IMR-90 (cell line): ENCODE measurements around the gene UGGT2. TPM values are rescaled to one million over a fixed set of nuclear protein-coding genes. Genes with fewer than 3 reads are reported as not detected.

Source experiments
- ATAC-seq: fragments of 200-7000 bp; cut with Tn5 transposase; 2 replicates; pipeline ENCODE4 v1.9.1; 2020; ENCODE audit warnings: low read depth, mild to moderate bottlenecking, moderate library complexity
- BruUV-seq: library from RNA; stranded (reverse); fragments of 400-500 nt; replicated peaks from 2 replicates; lab custom pipeline; 2021; lab: Mats Ljungman, UMichigan
- CTCF ChIA-PET: fragments of 300-600 bp; formaldehyde crosslinking; extraction: SDS; loops from one replicate; lab custom pipeline; 2021; ENCODE audit warnings: antibody characterized with exemption; lab: Yijun Ruan, JAX
- POLR2A ChIA-PET: fragments of 300-600 bp; sonication (Branson Sonifier 250); formaldehyde crosslinking; loops from one replicate; lab custom pipeline; 2022; ENCODE audit warnings: antibody characterized with exemption; ENCODE audit not compliant: unreplicated experiment; lab: Charles Lee
- DNase-seq: peaks from one replicate; pipeline ENCODE4 v3.0.0; 2013
- H2AFZ ChIP-seq: replicated peaks from 2 replicates; pipeline ENCODE3; 2013; ENCODE audit warnings: low read length, mild to moderate bottlenecking; ENCODE audit not compliant: poor library complexity
- H2AK5ac ChIP-seq: 2 replicates; pipeline ENCODE4 v1.6.1; 2013; ENCODE audit warnings: low read depth, low read length, inconsistent platforms
- H2AK9ac ChIP-seq: replicated peaks from 2 replicates; pipeline ENCODE3; 2013; ENCODE audit warnings: mild to moderate bottlenecking, low read depth, low read length, moderate library complexity; ENCODE audit not compliant: poor library complexity
- H2BK120ac ChIP-seq: 2 replicates; pipeline ENCODE4 v1.6.1; 2013; ENCODE audit warnings: low read depth, low read length, inconsistent platforms
- H2BK15ac ChIP-seq: 3 replicates; pipeline ENCODE4 v1.6.1; 2013; ENCODE audit warnings: low read depth, low read length, inconsistent platforms
- H2BK20ac ChIP-seq: 2 replicates; pipeline ENCODE4 v1.6.1; 2013; ENCODE audit warnings: low read depth, mild to moderate bottlenecking, inconsistent platforms, low read length, moderate library complexity
- H2BK5ac ChIP-seq: 2 replicates; pipeline ENCODE4 v1.6.1; 2013; ENCODE audit warnings: mild to moderate bottlenecking, low read depth, low read length, inconsistent platforms; ENCODE audit not compliant: poor library complexity, severe bottlenecking
- H3K14ac ChIP-seq: replicated peaks from 2 replicates; pipeline ENCODE4 v1.6.1; 2013; ENCODE audit warnings: low read depth, low read length, inconsistent platforms
- H3K18ac ChIP-seq: 2 replicates; pipeline ENCODE4 v1.6.1; 2013; ENCODE audit warnings: low read depth, low read length, control low read depth
- H3K23ac ChIP-seq: 2 replicates; pipeline ENCODE4 v1.6.1; 2013; ENCODE audit warnings: low read depth, low read length, inconsistent platforms
- H3K27ac ChIP-seq: 2 replicates; pipeline ENCODE4 v1.5.1; 2013; ENCODE audit warnings: mild to moderate bottlenecking, control low read depth, low read length; ENCODE audit not compliant: insufficient read depth
- H3K27me3 ChIP-seq: 2 replicates; pipeline ENCODE4 v1.6.1; 2013; ENCODE audit warnings: low read length; ENCODE audit not compliant: control insufficient read depth, insufficient read depth
- H3K36me3 ChIP-seq: 2 replicates; pipeline ENCODE4 v1.6.1; 2013; ENCODE audit warnings: low read length, mixed read lengths; ENCODE audit not compliant: control insufficient read depth, insufficient read depth
- H3K4ac ChIP-seq: 2 replicates; pipeline ENCODE4 v1.6.1; 2013; ENCODE audit warnings: low read depth, low read length, inconsistent platforms
- H3K4me1 ChIP-seq: 2 replicates; pipeline ENCODE4 v1.6.1; 2013; ENCODE audit warnings: low read length, mixed read lengths; ENCODE audit not compliant: control insufficient read depth, insufficient read depth
- H3K4me2 ChIP-seq: 2 replicates; pipeline ENCODE4 v1.6.1; 2013; ENCODE audit warnings: low read depth, mild to moderate bottlenecking, control low read depth, low read length, moderate library complexity
- H3K4me3 ChIP-seq: 2 replicates; pipeline ENCODE4 v1.5.1; 2013; ENCODE audit warnings: low read depth, mild to moderate bottlenecking, control low read depth, low read length, moderate library complexity; ENCODE audit not compliant: insufficient read depth
- H3K56ac ChIP-seq: 2 replicates; pipeline ENCODE4 v1.6.1; 2013; ENCODE audit warnings: low read length, inconsistent platforms; ENCODE audit not compliant: insufficient read depth; ENCODE audit errors: extremely low read depth
- H3K79me1 ChIP-seq, 2 experiments: 2 replicates each; pipeline ENCODE4 v1.6.1; 2013; ENCODE audit warnings: low read length in 2 of 2, inconsistent platforms in 1 of 2, low read depth in 1 of 2
- H3K9ac ChIP-seq: 2 replicates; pipeline ENCODE4 v1.6.1; 2013; ENCODE audit warnings: low read depth, low read length, control low read depth
- H3K9me1 ChIP-seq: 2 replicates; pipeline ENCODE4 v1.6.1; 2013; ENCODE audit warnings: low read length, inconsistent platforms; ENCODE audit not compliant: insufficient read depth
- H3K9me3 ChIP-seq: 2 replicates; pipeline ENCODE4 v1.6.1; 2013; ENCODE audit warnings: low read length; ENCODE audit not compliant: control insufficient read depth, insufficient read depth
- H4K20me1 ChIP-seq: 2 replicates; pipeline ENCODE4 v1.6.1; 2013; ENCODE audit warnings: low read length, inconsistent platforms; ENCODE audit not compliant: insufficient read depth
- H4K5ac ChIP-seq: 2 replicates; pipeline ENCODE4 v1.6.1; 2013; ENCODE audit warnings: mild to moderate bottlenecking, low read depth, low read length, control low read depth
- H4K8ac ChIP-seq, 2 experiments: 2 replicates each; pipeline ENCODE4 v1.6.1; 2013; ENCODE audit warnings: low read depth in 2 of 2, low read length in 2 of 2, control low read depth in 1 of 2, inconsistent platforms in 1 of 2
- H4K91ac ChIP-seq: 2 replicates; pipeline ENCODE4 v1.6.1; 2013; ENCODE audit warnings: low read depth, low read length, inconsistent platforms; ENCODE audit not compliant: insufficient read depth
- BHLHE40 ChIP-seq: fragments of 150-350 bp; IDR thresholded peaks from 2 replicates; pipeline ENCODE4 v1.6.1; 2016; ENCODE audit warnings: mild to moderate bottlenecking, low read depth, low read length
- CEBPB ChIP-seq: IDR thresholded peaks from 2 replicates; pipeline ENCODE4 v1.6.1; 2012; ENCODE audit warnings: low read depth, low read length, improper control_type of control experiment
- CHD1 ChIP-seq: IDR thresholded peaks from 2 replicates; pipeline ENCODE4 v1.6.1; 2012; ENCODE audit warnings: low read depth, low read length, improper control_type of control experiment
- FOS ChIP-seq: fragments of 150-350 bp; IDR thresholded peaks from 2 replicates; pipeline ENCODE4 v1.6.1; 2016; ENCODE audit warnings: low read depth, low read length
- MAFK ChIP-seq: IDR thresholded peaks from 2 replicates; pipeline ENCODE4 v1.6.1; 2012; ENCODE audit warnings: low read depth, low read length, improper control_type of control experiment
- MAZ ChIP-seq: IDR thresholded peaks from 2 replicates; pipeline ENCODE4 v1.6.1; 2012; ENCODE audit warnings: low read depth, mild to moderate bottlenecking, low read length, improper control_type of control experiment, moderate library complexity, borderline replicate concordance
- MXI1 ChIP-seq: IDR thresholded peaks from 2 replicates; pipeline ENCODE4 v1.6.1; 2012; ENCODE audit warnings: low read depth, mild to moderate bottlenecking, low read length, moderate library complexity, borderline replicate concordance
- NFE2L2 ChIP-seq: fragments of 150-350 bp; IDR thresholded peaks from 2 replicates; pipeline ENCODE4 v1.6.1; 2016; ENCODE audit warnings: low read depth, mild to moderate bottlenecking, low read length
- POLR2A ChIP-seq: IDR thresholded peaks from 2 replicates; pipeline ENCODE4 v1.6.1; 2012; ENCODE audit warnings: mild to moderate bottlenecking, low read depth, low read length
- RAD21 ChIP-seq: IDR thresholded peaks from 2 replicates; pipeline ENCODE4 v1.6.1; 2012; ENCODE audit warnings: low read length, improper control_type of control experiment
- RCOR1 ChIP-seq: IDR thresholded peaks from 2 replicates; pipeline ENCODE4 v1.6.1; 2012; ENCODE audit warnings: mild to moderate bottlenecking, low read length, improper control_type of control experiment; ENCODE audit not compliant: insufficient replicate concordance
- RFX5 ChIP-seq: IDR thresholded peaks from 2 replicates; pipeline ENCODE4 v1.8.0; 2012; ENCODE audit warnings: low read depth, mild to moderate bottlenecking, low read length, moderate library complexity
- SMC3 ChIP-seq: fragments of 150-350 bp; IDR thresholded peaks from 2 replicates; pipeline ENCODE4 v1.6.1; 2016; ENCODE audit warnings: low read depth, mild to moderate bottlenecking, antibody characterized with exemption, low read length, moderate library complexity
- WGBS, 2 experiments: methylation state at CpG; one replicate each; pipeline versions ENCODE4 v1.1.5 to v1.1.7; 2013; ENCODE audit warnings: missing lambda C conversion rate in 2 of 2; ENCODE audit not compliant: insufficient read length in 1 of 2; ENCODE audit errors: extremely low coverage in 2 of 2; 5-methylcytosine and 5-hydroxymethylcytosine counted together
- dilution Hi-C: fragments of 300-500 bp; cut with HindIII; formaldehyde crosslinking; loops from one replicate; pipeline ENCODE4 v1.14.3; 2018; ENCODE audit warnings: low sequenced_read_pairs; ENCODE audit not compliant: unreplicated experiment
- in situ Hi-C: fragments of 300-500 bp; cut with MboI; formaldehyde crosslinking; loops from 3 replicates; pipeline ENCODE4 v1.14.3; 2019; ENCODE audit warnings: low sequenced_read_pairs, inconsistent platforms, mixed read lengths
- intact Hi-C: fragments of 100-400 bp; cut with micrococcal nuclease; formaldehyde crosslinking; loops from 2 replicates; pipeline ENCODE4 v1.10.0; 2022
- polyA plus RNA-seq, 3 experiments: library from polyadenylated mRNA; depleted of rRNA; stranded (reverse); fragments of >200 nt; gene quantifications; 2 replicates each; pipeline ENCODE4 v1.2.3, GENCODE V29; 2012; ENCODE audit warnings: low replicate concordance in 1 of 3
- total RNA-seq: library from RNA; depleted of rRNA; stranded (reverse); fragments of >200 nt; gene quantifications from 2 replicates; pipeline ENCODE4 v1.2.3, GENCODE V29; 2012
- TF ChIP-seq, protein P1 (sequence below): fragments of 150-350 bp; IDR thresholded peaks from 2 replicates; pipeline ENCODE4 v1.6.1; 2016; ENCODE audit warnings: low read depth, mild to moderate bottlenecking, low read length, moderate library complexity, borderline replicate concordance
- TF ChIP-seq, protein P2 (sequence below): conservative IDR thresholded peaks from 2 replicates; pipeline ENCODE4 v1.5.1; 2012; ENCODE audit warnings: mild to moderate bottlenecking, low read depth, low read length, improper control_type of control experiment
- TF ChIP-seq, protein P3 (sequence below): fragments of 150-350 bp; IDR thresholded peaks from 2 replicates; pipeline ENCODE4 v1.6.1; 2017; ENCODE audit warnings: mild to moderate bottlenecking, antibody characterized with exemption, low read length, low read depth

The UGGT2 gene
- total and polyA plus RNA-seq, 2 of the 4 experiments (the other 2 are of a cell fraction): 21.4 to 40.1 TPM

DNA sequence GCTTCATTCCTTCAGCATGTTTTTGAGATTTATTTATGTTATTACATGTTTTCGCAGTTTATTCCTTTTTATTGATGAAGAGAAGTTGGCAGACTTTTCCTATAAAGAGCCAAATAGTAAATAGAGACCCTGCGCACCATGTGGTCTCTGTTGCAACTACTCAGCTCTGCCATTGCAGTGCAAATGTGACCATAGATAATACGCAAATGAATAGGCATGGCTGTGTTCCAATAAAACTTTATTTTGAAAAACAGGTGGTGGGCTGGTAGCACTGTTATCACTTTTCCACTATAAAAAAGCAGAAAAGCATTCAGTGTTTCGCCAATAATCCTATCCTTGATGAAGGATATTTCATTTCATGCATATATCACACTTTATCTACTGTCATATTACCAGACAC, 281.3 kb downstream of the UGGT2 start:
- Histone ChIP-seq H2BK20ac (no peak overlapping the region), H3K9me1 (no peaks in the 10 kb centered on the region), H3K18ac (no peak overlapping the region), H4K5ac (no peak overlapping the region), H2BK5ac (no peak overlapping the region), H3K4ac (no peak overlapping the region), H3K9ac (no peak overlapping the region), H2BK120ac (no peak overlapping the region), H2BK15ac (no peak overlapping the region), H3K23ac (no peak overlapping the region), H3K56ac (no peak overlapping the region), H4K91ac (no peak overlapping the region), H3K4me2 (no peak overlapping the region), H3K36me3 (peaks cover 4% of the 10 kb centered on the region; the same call in 1 of the 2 replicates), H3K79me1 (peaks cover under 1 to 3% of the 10 kb centered on the region in 2 experiments; a peak in 1 of 4 replicates), H3K4me3 (no peak overlapping the region), H3K27ac (no peak overlapping the region), H2AFZ (no peak overlapping the region), H3K4me1 (peaks cover 1% of the 10 kb centered on the region; the same call in 1 of the 2 replicates), H4K20me1 (no peaks in the 10 kb centered on the region; the same call in 1 of the 2 replicates), H4K8ac (no peak overlapping the region), H2AK5ac (no peak overlapping the region), H3K9me3 (no peaks in the 10 kb centered on the region), H3K27me3 (no peaks in the 10 kb centered on the region), H2AK9ac (no peak overlapping the region), H3K14ac (no peak overlapping the region)
- TF ChIP-seq, protein P1, sequence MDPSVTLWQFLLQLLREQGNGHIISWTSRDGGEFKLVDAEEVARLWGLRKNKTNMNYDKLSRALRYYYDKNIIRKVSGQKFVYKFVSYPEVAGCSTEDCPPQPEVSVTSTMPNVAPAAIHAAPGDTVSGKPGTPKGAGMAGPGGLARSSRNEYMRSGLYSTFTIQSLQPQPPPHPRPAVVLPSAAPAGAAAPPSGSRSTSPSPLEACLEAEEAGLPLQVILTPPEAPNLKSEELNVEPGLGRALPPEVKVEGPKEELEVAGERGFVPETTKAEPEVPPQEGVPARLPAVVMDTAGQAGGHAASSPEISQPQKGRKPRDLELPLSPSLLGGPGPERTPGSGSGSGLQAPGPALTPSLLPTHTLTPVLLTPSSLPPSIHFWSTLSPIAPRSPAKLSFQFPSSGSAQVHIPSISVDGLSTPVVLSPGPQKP: no peak
- no peak for TF ChIP-seq FOS
- no peak for TF ChIP-seq SMC3
- TF ChIP-seq MXI1: no peak
- TF ChIP-seq POLR2A: no peak
- no peak for TF ChIP-seq BHLHE40
- TF ChIP-seq RAD21: no peak
- TF ChIP-seq, protein P2, sequence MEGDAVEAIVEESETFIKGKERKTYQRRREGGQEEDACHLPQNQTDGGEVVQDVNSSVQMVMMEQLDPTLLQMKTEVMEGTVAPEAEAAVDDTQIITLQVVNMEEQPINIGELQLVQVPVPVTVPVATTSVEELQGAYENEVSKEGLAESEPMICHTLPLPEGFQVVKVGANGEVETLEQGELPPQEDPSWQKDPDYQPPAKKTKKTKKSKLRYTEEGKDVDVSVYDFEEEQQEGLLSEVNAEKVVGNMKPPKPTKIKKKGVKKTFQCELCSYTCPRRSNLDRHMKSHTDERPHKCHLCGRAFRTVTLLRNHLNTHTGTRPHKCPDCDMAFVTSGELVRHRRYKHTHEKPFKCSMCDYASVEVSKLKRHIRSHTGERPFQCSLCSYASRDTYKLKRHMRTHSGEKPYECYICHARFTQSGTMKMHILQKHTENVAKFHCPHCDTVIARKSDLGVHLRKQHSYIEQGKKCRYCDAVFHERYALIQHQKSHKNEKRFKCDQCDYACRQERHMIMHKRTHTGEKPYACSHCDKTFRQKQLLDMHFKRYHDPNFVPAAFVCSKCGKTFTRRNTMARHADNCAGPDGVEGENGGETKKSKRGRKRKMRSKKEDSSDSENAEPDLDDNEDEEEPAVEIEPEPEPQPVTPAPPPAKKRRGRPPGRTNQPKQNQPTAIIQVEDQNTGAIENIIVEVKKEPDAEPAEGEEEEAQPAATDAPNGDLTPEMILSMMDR: no peak
- TF ChIP-seq MAFK: no peak
- TF ChIP-seq RCOR1: no peak
- no peak for TF ChIP-seq RFX5
- no peak for TF ChIP-seq CHD1
- TF ChIP-seq MAZ: no peak
- TF ChIP-seq NFE2L2: no peak
- TF ChIP-seq CEBPB: no peak
- TF ChIP-seq, protein P3, sequence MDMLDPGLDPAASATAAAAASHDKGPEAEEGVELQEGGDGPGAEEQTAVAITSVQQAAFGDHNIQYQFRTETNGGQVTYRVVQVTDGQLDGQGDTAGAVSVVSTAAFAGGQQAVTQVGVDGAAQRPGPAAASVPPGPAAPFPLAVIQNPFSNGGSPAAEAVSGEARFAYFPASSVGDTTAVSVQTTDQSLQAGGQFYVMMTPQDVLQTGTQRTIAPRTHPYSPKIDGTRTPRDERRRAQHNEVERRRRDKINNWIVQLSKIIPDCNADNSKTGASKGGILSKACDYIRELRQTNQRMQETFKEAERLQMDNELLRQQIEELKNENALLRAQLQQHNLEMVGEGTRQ: no peak
- DNase-seq: no peak
- dilution Hi-C loops (no loop called here), intact Hi-C loops (loop anchor here (10.0 kb wide), 1 partner anchor 97 kb away; the partner anchor contains the start of gene DNAJC3), in situ Hi-C loops (no loop called here)
- CTCF ChIA-PET: interaction anchor here (0.6 to 0.8 kb wide), 2 partner anchors 15 to 68 kb away, joined by 3 to 4 read pairs; no protein-coding TSS in a partner anchor
- BruUV-seq: no TSS peak
- no peak for ATAC-seq
- WGBS, 2 experiments: no CpG with 5 or more reads among the region's 4 CpGs
- POLR2A ChIA-PET: no interaction called here
